ENCODE results near the gene ELMO2.

Gene ELMO2

GRCh38 chr20:46406200-46406985 is at the start of gene ELMO2:
Gene ELMO2, minus strand, starts transcription at chr20:46406615. Its CDS starts 12,133 bp downstream, at chr20:46394482.
- DNase-seq (ENCODE audit: low spot score) = peak; percentile 100

- DNase-seq (ENCODE audit: low spot score) = no peak
Observed at GRCh38 chr20:46455729-46456128, 49.3 kb upstream of the ELMO2 start.

GRCh38 chr20:46446851-46447250 is 40.4 kb upstream of the ELMO2 start:
- DNase-seq (ENCODE audit: low spot score) = no peak

GRCh38 chr20:46439837-46440236 is 33.4 kb upstream of the ELMO2 start:
- no peak for DNase-seq (ENCODE audit: low spot score)

GRCh38 chr20:46438156-46438750 is 31.8 kb upstream of the ELMO2 start:
- DNase-seq (ENCODE audit: low spot score) = peak; percentile 77

DNA sequence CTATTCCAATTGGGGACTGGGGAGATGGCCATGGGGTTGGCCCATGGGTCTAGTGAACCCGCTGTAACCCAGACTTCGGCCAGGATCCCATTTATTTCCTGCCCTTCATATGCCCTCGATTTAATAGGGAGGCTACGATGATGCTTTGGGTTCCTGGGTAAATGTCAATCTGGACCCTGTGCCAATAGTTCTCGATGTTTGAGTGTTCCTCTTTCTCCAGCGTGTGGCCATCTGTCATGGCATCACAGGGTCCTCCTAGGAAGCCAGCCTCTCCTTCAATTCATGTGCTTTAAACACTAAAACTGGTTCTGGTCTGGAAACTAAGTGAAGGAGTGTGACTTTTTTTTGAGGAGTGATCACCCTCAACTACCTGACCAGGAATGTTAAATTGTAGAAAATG is 28.7 kb upstream of the ELMO2 start:
- no peak for DNase-seq (ENCODE audit: low spot score)

DNA sequence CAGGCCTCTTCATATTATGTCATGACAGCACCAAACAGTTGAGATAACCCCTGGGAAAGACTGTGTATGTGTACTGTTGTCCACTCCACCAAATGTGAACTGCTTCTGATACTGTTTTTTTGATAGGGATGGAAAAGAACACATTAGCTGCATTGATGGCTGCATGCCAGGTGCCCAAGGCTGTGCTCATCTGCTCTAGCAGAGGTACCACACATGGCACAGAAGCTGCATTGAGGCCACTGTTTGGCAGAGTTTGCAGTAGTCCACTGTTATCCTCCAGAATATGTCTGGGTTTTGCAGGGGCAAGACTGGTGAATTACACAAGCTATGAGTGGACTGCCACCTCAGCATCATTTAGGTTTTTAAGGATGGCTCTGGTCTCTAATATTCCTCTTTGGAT is 28.2 kb upstream of the ELMO2 start:
- no peak for DNase-seq (ENCODE audit: low spot score)

DNA sequence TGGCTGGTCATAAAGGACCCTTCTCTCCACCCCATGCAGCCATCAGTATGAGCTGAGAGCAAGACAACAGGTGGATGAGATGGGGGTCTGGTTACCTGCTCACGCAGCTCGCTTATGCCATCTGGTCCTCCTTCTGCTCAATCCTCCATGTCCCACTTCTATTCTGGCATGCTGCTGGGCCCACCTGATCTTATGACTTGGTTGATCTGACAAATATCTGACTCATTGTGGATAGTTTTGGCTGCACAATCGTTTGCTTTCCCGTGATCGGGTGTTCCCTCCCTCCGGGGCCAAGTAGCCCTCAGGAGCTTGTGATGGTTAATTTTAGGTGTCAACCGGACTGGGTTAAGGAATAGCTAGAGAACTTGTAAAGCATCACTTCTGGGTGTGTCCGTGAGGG is 26.6 kb upstream of the ELMO2 start:
- DNase-seq (ENCODE audit: low spot score) = no peak

DNA sequence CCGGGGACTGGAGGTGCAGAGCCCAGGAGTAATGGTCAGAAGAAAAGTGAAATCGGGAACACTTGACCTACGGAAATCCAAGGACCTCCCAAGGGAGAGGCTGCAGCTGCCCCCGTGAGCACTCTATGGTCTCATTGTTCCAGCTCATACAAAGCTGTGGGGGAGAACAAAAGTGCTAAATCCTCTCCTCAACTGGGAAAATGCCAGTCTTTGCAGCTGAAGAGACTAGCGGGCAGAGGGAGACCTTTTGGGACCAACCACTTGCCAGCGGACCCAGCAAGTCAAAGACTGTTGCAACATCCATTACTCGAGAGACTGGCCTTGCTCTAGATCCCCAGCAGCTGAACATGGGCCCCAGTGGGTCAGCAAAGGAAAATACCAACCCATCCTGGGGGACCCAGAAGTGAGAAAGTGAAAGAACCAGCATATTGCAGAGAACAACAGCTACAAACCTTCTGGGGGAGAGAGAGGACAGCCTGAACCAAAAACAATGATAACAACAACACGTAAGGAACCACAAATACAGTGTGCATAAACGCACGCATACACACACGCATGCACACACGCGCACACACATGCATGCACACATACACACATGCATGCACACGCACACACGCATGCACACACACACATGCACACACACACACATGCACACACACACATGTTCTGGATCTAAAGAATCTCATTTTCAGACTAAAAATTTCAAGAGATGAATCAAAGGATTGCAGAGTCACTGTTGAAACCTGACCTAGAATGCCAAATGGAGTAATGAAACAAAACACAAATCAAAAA is 24.7 kb upstream of the ELMO2 start:
- no peak for DNase-seq (ENCODE audit: low spot score)

DNA sequence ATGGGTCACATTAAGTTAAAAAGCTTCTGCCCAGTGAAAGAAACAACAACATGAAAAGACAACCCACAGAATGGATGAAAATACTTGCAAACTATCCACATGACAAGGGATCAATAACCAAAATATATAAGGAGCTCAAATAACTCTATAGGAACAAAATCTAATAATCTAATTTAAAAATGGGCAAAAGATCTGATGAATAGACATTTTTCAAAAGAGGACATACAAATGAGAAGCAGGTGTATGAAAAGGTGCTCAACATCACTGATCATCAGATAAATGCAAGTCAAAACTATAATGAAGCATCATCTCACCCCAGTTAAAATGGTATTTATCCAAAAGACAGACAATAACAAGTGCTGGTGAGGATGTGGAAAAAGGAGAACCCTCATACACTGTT is 21.0 kb upstream of the ELMO2 start:
- DNase-seq (ENCODE audit: low spot score) = no peak

GRCh38 chr20:46423882-46424482 is 17.6 kb upstream of the ELMO2 start:
- no peak for DNase-seq (ENCODE audit: low spot score)

DNA sequence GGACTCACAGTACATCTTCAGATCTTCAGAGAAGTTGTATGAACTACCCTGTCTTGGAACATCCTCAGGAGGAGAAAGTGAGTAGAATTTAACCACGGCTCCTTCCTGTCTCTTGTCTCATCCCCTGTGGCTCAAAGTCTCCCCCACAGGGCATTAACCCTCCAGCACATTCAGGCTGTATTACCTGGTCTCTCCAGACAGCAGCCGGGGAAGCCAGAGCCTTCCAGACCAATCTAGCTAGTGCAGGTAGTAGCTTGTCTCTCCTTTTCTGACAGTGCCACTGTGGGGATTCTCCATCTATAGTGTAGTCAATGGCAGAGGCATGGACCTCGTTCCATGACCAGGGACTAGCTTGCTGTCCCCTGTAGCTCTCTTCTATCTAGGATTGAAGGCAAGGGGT is 16.9 kb upstream of the ELMO2 start:
- DNase-seq (ENCODE audit: low spot score) = no peak

DNA sequence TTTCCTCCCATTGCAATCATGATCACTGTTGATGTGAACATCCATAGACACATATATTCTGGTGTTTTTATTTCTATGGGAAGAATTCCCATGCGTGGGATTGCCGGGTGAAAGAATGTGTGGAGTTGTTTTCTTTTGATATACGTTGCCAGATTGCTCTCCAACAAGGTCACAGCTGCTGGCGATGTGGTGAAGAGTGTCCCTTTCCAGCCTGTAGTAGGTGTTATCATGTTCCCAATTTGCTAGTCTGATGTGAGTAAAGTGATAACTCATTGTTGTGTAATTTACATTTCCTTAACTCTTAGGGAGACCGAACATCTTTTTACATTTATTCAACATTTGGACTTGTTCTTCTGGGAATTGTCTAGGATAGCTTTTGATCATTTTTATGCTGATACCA is 14.5 kb upstream of the ELMO2 start:
- no peak for DNase-seq (ENCODE audit: low spot score)

DNA sequence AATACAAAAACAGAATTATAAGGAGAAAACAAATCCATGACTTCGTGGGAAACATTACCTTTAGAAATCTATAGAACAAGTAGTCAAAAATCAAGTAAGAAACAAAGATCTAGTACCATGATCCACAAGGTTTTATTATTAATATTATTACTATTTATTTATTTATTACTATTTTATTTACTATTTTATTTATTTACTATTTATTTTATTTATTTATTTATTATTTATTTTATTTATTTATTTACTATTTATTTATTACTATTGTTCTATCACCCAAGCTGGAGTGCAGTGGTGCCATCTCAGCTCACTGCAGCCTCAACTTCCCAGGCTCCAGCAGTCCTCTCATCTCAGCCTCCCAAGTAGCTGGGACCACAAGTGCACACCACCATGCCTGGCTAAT is 13.5 kb upstream of the ELMO2 start:
- no peak for DNase-seq (ENCODE audit: low spot score)

GRCh38 chr20:46416839-46417238 is 10.4 kb upstream of the ELMO2 start:
- no peak for DNase-seq (ENCODE audit: low spot score)

DNA sequence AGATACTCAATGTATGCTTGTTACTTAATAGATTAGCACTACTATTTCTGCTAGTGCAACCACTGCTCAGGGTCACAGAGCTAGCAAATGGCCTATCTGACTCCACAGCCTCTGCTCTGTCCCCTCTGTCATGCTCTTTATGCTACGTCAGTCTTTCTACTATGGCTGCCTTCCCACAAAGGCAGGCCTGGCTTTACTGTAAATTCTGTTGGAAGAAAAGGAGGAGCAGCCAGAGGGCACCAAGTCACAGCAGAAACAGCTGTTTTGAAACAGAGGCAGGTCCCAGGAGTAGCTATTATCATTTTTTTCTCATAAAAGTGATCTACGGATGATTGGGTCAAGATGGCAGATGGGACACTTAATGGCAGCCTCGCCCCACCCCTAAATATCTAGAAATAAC is 10.0 kb upstream of the ELMO2 start:
- no peak for DNase-seq (ENCODE audit: low spot score)

GRCh38 chr20:46415773-46416172 is 9.4 kb upstream of the ELMO2 start:
- no peak for DNase-seq (ENCODE audit: low spot score)

- no peak for DNase-seq (ENCODE audit: low spot score)
Observed at GRCh38 chr20:46414608-46415007, 8.2 kb upstream of the ELMO2 start.

DNA sequence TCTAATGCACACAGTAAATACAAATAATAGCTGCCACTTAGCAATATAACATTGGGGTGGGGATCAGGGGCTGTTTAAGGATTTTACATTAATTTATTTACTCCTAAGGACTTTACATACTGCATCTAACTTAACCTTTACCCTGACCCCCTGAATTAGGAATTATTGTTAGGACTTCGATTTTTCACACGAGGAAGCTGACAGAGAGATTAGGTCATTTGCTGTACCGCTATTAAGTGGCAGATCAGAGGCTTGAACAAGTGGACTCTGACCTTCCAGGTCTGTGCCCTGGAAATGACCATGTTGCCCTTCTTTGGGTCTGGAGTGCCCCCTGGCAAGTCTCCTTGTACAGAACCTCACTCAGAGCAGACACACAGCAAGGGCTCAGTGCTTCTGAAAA is 5.2 kb upstream of the ELMO2 start:
- no peak for DNase-seq (ENCODE audit: low spot score)

GRCh38 chr20:46408281-46408731 is 1.9 kb upstream of the ELMO2 start:
- DNase-seq (ENCODE audit: low spot score) = no peak

GRCh38 chr20:46407671-46407996 is 1.2 kb upstream of the ELMO2 start:
- DNase-seq (ENCODE audit: low spot score) = no peak

DNA sequence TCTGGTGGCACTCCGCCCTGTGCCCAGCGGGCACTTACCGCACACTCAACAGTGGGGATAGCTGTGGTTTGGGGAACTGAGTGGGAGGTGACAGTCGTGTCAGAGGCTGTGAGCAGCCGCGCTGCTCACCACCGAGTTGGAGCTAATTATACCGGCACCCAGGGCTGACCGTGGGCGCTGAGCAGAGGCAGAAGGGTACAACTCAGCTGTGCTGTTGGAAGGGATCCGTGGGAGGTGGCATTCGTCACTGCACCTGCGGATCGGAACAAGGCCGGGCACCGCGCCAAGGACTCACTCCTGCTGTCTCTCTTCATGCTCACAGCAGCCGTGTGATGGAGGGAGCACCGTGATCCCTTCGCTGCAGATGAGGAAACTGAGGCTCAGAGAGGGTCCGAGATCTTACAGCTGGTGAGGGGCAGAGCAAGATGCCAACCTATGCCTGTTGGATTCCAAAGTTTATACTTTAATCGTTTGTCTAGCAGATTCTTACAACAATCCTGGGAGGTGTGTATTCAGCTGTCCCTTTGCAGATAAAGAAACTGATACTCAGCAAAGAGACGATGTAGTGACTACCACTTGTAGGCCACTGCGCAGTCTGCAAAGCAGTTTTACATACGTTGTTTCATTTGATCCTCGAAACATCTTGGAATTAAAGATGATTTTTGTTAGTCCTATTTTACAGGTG is 713 bp upstream of the ELMO2 start:
- peak; percentile 87 for DNase-seq (ENCODE audit: low spot score)

Measured in SW480 (cell line).